ENCODE measurements around the gene MTLN.
A peak's percentile ranks its signal among the peaks of the same experiment; 100 is the strongest.
"Not testable (repeated sequence)": the region's sequence is repeated elsewhere in the genome, so short reads cannot be mapped to it uniquely, and the experiment has no call there.

Gene MTLN

DNA sequence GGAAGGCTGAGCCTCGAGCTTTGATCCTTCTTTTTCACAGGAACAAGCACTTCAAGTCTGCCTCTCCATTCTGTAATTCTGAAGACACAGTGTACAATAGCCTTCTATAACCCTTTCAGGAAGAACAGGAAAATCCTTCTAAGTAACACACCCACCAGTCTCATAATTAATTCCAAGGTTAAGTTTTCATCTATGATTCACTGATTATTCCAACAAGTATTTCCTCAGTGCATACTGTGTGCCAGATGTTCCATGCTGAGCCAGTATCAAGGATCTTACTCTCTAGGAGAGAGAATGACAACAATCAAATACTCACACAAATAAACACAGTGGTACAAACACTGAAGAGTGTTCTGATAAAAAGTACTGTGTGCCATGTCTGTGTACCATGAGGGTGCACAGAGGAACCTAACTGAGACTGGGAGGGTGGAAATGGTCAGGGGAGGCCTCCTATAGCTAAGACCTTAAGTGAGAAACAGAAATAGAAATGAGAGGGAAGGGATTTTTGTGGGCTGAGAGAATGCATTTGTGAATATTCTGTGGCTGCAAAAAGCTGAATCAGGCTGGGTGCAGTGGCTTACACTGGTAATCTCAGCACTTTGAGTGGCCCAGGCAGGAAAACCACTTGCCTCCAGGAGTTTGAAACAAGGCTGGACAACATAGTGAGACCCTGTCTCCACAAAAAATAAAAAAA is 7.3 kb upstream of the MTLN start:
- DNase-seq (ENCODE audit: extremely low read depth, low read depth): peak; percentile 29
- TF ChIP-seq, protein P1, sequence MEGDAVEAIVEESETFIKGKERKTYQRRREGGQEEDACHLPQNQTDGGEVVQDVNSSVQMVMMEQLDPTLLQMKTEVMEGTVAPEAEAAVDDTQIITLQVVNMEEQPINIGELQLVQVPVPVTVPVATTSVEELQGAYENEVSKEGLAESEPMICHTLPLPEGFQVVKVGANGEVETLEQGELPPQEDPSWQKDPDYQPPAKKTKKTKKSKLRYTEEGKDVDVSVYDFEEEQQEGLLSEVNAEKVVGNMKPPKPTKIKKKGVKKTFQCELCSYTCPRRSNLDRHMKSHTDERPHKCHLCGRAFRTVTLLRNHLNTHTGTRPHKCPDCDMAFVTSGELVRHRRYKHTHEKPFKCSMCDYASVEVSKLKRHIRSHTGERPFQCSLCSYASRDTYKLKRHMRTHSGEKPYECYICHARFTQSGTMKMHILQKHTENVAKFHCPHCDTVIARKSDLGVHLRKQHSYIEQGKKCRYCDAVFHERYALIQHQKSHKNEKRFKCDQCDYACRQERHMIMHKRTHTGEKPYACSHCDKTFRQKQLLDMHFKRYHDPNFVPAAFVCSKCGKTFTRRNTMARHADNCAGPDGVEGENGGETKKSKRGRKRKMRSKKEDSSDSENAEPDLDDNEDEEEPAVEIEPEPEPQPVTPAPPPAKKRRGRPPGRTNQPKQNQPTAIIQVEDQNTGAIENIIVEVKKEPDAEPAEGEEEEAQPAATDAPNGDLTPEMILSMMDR (IDR thresholded peaks at IDR 0.05; ENCODE audit: low read depth, low read length, missing control alignments): no peak

GRCh38 chr2:110218889-110219288 is 6.5 kb upstream of the MTLN start:
- not testable (repeated sequence) for H3K4me3 ChIP-seq (replicated peaks; ENCODE audit: low read depth, low read length); DNase-seq (ENCODE audit: extremely low read depth, low read depth)

More for the DNA sequence above, 7.3 kb upstream of the MTLN start:
- H3K4me3 ChIP-seq (replicated peaks; ENCODE audit: low read depth, low read length): no peak overlapping the region

DNA sequence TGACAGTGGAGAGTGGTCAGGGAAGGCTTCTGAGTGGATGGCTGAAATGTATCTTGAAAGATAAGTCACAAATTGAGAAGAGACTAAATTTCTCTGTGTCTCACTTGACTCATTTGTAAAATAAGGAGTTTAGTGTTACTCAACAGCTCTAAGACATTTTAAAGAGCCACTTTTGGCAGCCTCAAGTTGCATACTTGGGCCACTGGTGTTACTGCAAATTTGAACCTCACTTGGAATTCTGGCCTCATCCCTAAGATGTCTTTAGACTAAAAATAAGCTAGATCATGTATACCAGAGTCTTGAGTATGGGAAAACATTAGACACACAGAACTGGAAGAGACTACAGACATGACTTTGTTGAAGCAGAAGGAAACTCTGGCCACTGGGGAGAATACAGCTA is 4.5 kb upstream of the MTLN start:
- H3K4me3 ChIP-seq (replicated peaks; ENCODE audit: low read depth, low read length): no peak overlapping the region
- DNase-seq (ENCODE audit: extremely low read depth, low read depth): no peak
- TF ChIP-seq, protein P1 (IDR thresholded peaks at IDR 0.05; ENCODE audit: low read depth, low read length, missing control alignments): no peak

- no peak for DNase-seq (ENCODE audit: extremely low read depth, low read depth)
- H3K4me3 ChIP-seq (replicated peaks; ENCODE audit: low read depth, low read length): no peak overlapping the region
- TF ChIP-seq, protein P1 (IDR thresholded peaks at IDR 0.05; ENCODE audit: low read depth, low read length, missing control alignments): no peak
Measured at GRCh38 chr2:110216199-110216598, 3.9 kb upstream of the MTLN start.

DNA sequence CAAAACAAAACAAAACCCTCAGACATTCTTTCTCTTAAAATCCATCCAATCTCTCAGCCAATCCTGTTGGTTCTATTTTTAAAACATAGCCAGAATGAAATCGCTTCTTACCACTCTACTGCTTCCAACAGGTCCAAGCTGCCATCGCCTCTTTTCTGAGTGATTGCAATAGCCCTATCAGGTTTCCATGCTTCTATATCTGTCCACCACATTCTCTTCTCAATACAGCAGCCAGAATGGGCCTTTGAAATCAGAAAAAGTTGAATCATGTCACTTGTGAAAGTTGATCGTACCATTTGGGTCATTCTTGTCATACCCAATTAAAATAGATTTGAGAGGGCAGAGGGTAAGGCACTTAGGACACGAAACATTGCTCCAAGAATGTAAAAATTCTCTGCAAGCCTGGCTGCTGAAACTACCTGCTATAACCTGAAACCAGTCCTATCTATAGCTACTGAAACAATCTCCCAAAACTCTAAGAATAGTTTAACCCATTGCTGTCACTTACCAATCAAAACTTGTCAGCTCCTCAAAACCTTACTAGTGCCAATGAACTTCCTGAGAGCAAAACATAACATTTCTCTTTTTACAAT is 3.3 kb upstream of the MTLN start:
- H3K4me3 ChIP-seq (replicated peaks; ENCODE audit: low read depth, low read length): no peak overlapping the region
- no peak for DNase-seq (ENCODE audit: extremely low read depth, low read depth)
- TF ChIP-seq, protein P1 (IDR thresholded peaks at IDR 0.05; ENCODE audit: low read depth, low read length, missing control alignments): no peak

- TF ChIP-seq, protein P1 (IDR thresholded peaks at IDR 0.05; ENCODE audit: low read depth, low read length, missing control alignments): no peak
- no peak for DNase-seq (ENCODE audit: extremely low read depth, low read depth)
- no peak overlapping the region for H3K4me3 ChIP-seq (replicated peaks; ENCODE audit: low read depth, low read length)
Measured at GRCh38 chr2:110215091-110215490, 2.7 kb upstream of the MTLN start.

- not testable (repeated sequence) for DNase-seq (ENCODE audit: extremely low read depth, low read depth); H3K4me3 ChIP-seq (replicated peaks; ENCODE audit: low read depth, low read length)
Measured at GRCh38 chr2:110213522-110213921, 1.2 kb upstream of the MTLN start.
